BE2C (cell line): Measurements from ENCODE around the gene SCIN.
"Not testable (repeated sequence)": the region's sequence is repeated elsewhere in the genome, so short reads cannot be mapped to it uniquely, and the experiment has no call there.

Source experiments
- DNase-seq: peaks from one replicate; pipeline ENCODE4 v3.0.0-alpha.2; 2020
- H3K27me3 ChIP-seq: fragments of 250-450 bp; sonication (Bioruptor Pico); 2 replicates; pipeline ENCODE4 v1.5.1; 2020; ENCODE audit warnings: mild to moderate bottlenecking
- H3K36me3 ChIP-seq: fragments of 250-450 bp; sonication (Bioruptor Pico); 2 replicates; pipeline ENCODE4 v1.5.1; 2020; ENCODE audit warnings: mild to moderate bottlenecking
- H3K4me1 ChIP-seq: fragments of 250-450 bp; sonication (Bioruptor Pico); 2 replicates; pipeline ENCODE4 v1.5.1; 2020
- H3K4me3 ChIP-seq: 2 replicates; pipeline ENCODE4 v1.5.1; 2011; ENCODE audit warnings: low read depth, low read length
- H3K9me3 ChIP-seq: fragments of 250-450 bp; sonication (Bioruptor Pico); 2 replicates; pipeline ENCODE4 v1.5.1; 2020
- CTCF ChIP-seq: IDR thresholded peaks from 2 replicates; pipeline ENCODE4 v1.5.1; 2012; ENCODE audit warnings: mild to moderate bottlenecking, low read depth, low read length

Gene SCIN

GRCh38 chr7:12643644-12644043 lies 73.1 kb downstream of the SCIN start:
- Histone ChIP-seq H3K4me3 (no peak overlapping the region), H3K4me1 (no peaks in the 10 kb centered on the region), H3K27me3 (no peaks in the 10 kb centered on the region; the same call in 1 of the 2 replicates), H3K9me3 (no peaks in the 10 kb centered on the region), H3K36me3 (no peaks in the 10 kb centered on the region)
- TF ChIP-seq CTCF: no peak
- no peak for DNase-seq

- not testable (repeated sequence) for H3K36me3 ChIP-seq, H3K4me1 ChIP-seq, H3K9me3 ChIP-seq, H3K4me3 ChIP-seq, DNase-seq, H3K27me3 ChIP-seq
These were observed 74.7 kb downstream of the SCIN start for GRCh38 chr7:12645212-12645611.

- TF ChIP-seq CTCF: no peak
- DNase-seq: no peak
- Histone ChIP-seq H3K4me3 (no peak overlapping the region), H3K27me3 (no peaks in the 10 kb centered on the region; the same call in 1 of the 2 replicates), H3K4me1 (no peaks in the 10 kb centered on the region), H3K36me3 (no peaks in the 10 kb centered on the region), H3K9me3 (no peaks in the 10 kb centered on the region)
These were observed 75.6 kb downstream of the SCIN start for GRCh38 chr7:12646139-12646538.

- DNase-seq: no peak
- no peak for TF ChIP-seq CTCF
- Histone ChIP-seq H3K36me3 (no peaks in the 10 kb centered on the region), H3K4me3 (no peak overlapping the region), H3K9me3 (no peaks in the 10 kb centered on the region), H3K4me1 (no peaks in the 10 kb centered on the region), H3K27me3 (no peaks in the 10 kb centered on the region; the same call in none of the 2 replicates)
These were observed 77.1 kb downstream of the SCIN start for GRCh38 chr7:12647364-12648219.

- no peak for TF ChIP-seq CTCF
- Histone ChIP-seq H3K4me3 (no peak overlapping the region), H3K36me3 (no peaks in the 10 kb centered on the region), H3K27me3 (no peaks in the 10 kb centered on the region; the same call in none of the 2 replicates), H3K9me3 (no peaks in the 10 kb centered on the region), H3K4me1 (no peaks in the 10 kb centered on the region)
- no peak for DNase-seq
These were observed 78.3 kb downstream of the SCIN start for GRCh38 chr7:12648704-12649261.

GRCh38 chr7:12649348-12649747 lies 78.8 kb downstream of the SCIN start:
- H3K4me1 ChIP-seq: no peaks in the 10 kb centered on the region
- H3K27me3 ChIP-seq: no peaks in the 10 kb centered on the region; the same call in none of the 2 replicates
- no peak overlapping the region for H3K4me3 ChIP-seq
- no peaks in the 10 kb centered on the region for H3K36me3 ChIP-seq
- TF ChIP-seq CTCF: no peak
- no peaks in the 10 kb centered on the region for H3K9me3 ChIP-seq
- DNase-seq: no peak
